ENCODE measurements around the gene ZACN. TPM values are rescaled to one million over a fixed set of nuclear protein-coding genes. Genes with fewer than 3 reads are reported as not detected.

The ZACN gene
- total and polyA plus RNA-seq, 2 experiments from 2014 or later, result 0.85 TPM; not detected in 1

DNA sequence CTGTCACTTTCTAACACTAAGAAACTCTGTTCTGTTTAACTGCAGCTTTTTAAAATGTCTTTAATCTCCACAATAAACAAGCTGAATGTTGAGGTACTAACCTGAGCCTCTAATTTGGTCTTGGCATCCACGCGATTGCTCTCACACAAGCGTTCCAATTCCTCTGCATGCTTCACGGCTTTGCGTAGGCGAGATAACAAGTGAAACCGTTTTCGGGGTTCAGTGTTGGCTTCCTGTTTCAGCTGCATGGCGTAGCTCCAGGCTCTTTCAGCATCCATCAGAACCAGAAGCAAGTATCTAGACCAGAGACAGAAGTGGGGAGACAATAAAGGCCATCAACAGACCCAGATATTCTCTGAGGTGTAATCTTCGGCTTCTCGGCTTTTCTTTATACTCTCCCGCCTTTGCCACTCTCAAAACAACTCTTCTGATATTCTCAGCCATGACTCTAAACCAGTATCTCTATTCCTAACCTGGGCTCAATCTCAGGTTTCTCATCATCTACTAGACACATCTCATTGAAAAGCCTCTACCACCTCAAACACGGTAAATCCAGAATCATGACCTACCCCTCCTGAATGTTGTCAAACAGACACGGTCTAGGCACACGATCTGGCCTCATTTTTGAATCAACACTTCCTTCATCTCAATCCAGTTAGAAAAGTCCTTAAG lies 15.0 kb upstream of the ZACN start:
- H3K36me3 ChIP-seq (ENCODE audit: low read depth), result peaks cover 71% of the 10 kb centered on the region
- no peaks in the 10 kb centered on the region for H3K27me3 ChIP-seq (replicated peaks; ENCODE audit: insufficient read depth)
- no peak for DNase-seq
- WGBS, 2 experiments (ENCODE audit: low coverage in 1 of 2, low lambda C conversion rate in 2 of 2, missing lambda C conversion rate in 2 of 2), result 90 to 93% methylated on average over 15 of the region's 15 CpGs
- no peak overlapping the region for H3K4me2 ChIP-seq (ENCODE audit: unreplicated experiment)
- in situ Hi-C loops (cut with MboI), result no loop called here
- no peak for TF ChIP-seq EZH2 (IDR thresholded peaks at IDR 0.05; ENCODE audit: insufficient read depth, poor library complexity, severe bottlenecking)
- no peak for TF ChIP-seq EZH2phosphoT487 (IDR thresholded peaks at IDR 0.05; ENCODE audit: insufficient read depth, low read depth)
- no peaks in the 10 kb centered on the region for H3K4me1 ChIP-seq (ENCODE audit: insufficient read depth)
- no peak overlapping the region for H2AFZ ChIP-seq
- no peak overlapping the region for H3K9ac ChIP-seq
- H3K4me3 ChIP-seq, result no peak overlapping the region
- no peaks in the 10 kb centered on the region for H4K20me1 ChIP-seq (ENCODE audit: insufficient read depth)
- 0 out of 2 replicates have a peak, but pooled peaks cover 7% of the 10 kb centered on the region for H3F3A ChIP-seq (ENCODE audit: insufficient read depth)
- H3K9me3 ChIP-seq (ENCODE audit: low read depth), result no peaks in the 10 kb centered on the region
- H3K27ac ChIP-seq, result no peak overlapping the region
- H3K9me2 ChIP-seq (ENCODE audit: insufficient read depth), result no peaks in the 10 kb centered on the region
- peaks cover 50% of the 10 kb centered on the region for H3K79me2 ChIP-seq (ENCODE audit: insufficient read depth)

DNA sequence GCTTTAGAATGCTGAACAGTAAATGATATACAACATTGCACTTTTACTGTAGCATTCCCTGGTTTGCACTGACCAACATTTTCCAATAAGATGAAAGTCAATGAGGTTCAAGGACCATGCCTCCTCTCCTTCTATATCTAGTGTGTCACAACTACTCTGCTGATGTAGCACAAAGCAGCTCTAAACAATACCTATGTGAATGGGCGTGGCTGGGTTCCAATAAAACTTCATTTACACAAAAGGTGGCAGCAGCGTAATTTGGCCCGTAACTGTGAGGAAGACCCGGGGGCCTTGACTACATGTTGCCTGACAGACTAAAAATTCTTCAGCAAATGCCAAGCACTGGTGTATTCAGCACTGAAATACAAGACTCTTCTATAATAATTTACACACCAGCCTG lies 13.2 kb upstream of the ZACN start:
- peaks cover 67% of the 10 kb centered on the region for H3K79me2 ChIP-seq (ENCODE audit: insufficient read depth)
- TF ChIP-seq EZH2 (IDR thresholded peaks at IDR 0.05; ENCODE audit: insufficient read depth, poor library complexity, severe bottlenecking), result no peak
- no peak for TF ChIP-seq EZH2phosphoT487 (IDR thresholded peaks at IDR 0.05; ENCODE audit: insufficient read depth, low read depth)
- no peak overlapping the region for H3K27ac ChIP-seq
- H3K4me1 ChIP-seq (ENCODE audit: insufficient read depth), result peaks cover 5% of the 10 kb centered on the region
- DNase-seq, result no peak
- 90 to 94% methylated on average over 4 of the region's 4 CpGs for WGBS, 2 experiments (ENCODE audit: low coverage in 1 of 2, low lambda C conversion rate in 2 of 2, missing lambda C conversion rate in 2 of 2)
- in situ Hi-C loops (cut with MboI), result no loop called here
- 0 out of 2 replicates have a peak, but pooled peaks cover 7% of the 10 kb centered on the region for H3F3A ChIP-seq (ENCODE audit: insufficient read depth)
- no peaks in the 10 kb centered on the region; the same call in 1 of the 2 replicates for H4K20me1 ChIP-seq (ENCODE audit: insufficient read depth)
- H3K9ac ChIP-seq, result no peak overlapping the region
- peaks cover 63% of the 10 kb centered on the region for H3K36me3 ChIP-seq (ENCODE audit: low read depth)
- H3K4me2 ChIP-seq (ENCODE audit: unreplicated experiment), result no peak overlapping the region
- H3K27me3 ChIP-seq (replicated peaks; ENCODE audit: insufficient read depth), result no peaks in the 10 kb centered on the region
- no peak overlapping the region for H2AFZ ChIP-seq
- H3K9me3 ChIP-seq (ENCODE audit: low read depth), result no peaks in the 10 kb centered on the region
- no peaks in the 10 kb centered on the region for H3K9me2 ChIP-seq (ENCODE audit: insufficient read depth)
- H3K4me3 ChIP-seq, result no peak overlapping the region

DNA sequence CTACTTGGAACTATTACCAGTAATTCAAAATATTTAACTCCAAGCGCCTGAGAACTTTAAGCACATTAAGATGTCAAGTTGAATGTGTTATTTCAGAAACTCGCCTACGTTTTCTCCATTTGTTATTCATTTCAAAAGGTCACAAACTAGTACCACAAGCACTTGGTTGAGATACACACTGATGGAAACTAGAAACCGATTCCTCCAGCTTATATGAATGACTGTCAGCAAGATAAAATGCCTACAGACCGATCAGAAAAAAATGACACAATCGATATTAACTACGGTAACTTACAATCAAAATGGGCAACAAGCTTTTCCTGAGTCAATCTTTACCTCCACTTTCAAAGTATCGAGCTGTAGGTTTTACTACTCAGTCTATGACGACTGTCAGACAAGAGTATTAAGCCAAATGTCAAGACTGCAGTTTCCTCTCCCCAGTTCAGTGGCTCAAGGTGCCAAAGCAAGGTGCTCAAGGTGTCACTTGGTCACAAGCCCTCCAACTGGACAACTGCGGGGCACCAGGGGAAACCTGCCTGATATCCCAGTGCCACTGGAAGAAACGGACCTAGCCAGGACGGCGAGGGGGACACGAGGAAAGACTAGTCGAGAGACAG lies 7.3 kb upstream of the ZACN start:
- Histone ChIP-seq H3K27me3 (replicated peaks; ENCODE audit: insufficient read depth) (peaks cover 32% of the 10 kb centered on the region), H3K79me2 (ENCODE audit: insufficient read depth) (peaks cover 62% of the 10 kb centered on the region), H3K4me2 (ENCODE audit: unreplicated experiment) (peak overlapping the region; percentile 98), H3K4me1 (ENCODE audit: insufficient read depth) (peaks cover 11% of the 10 kb centered on the region), H3K4me3 (peak overlapping the region; percentile 95), H4K20me1 (ENCODE audit: insufficient read depth) (no peaks in the 10 kb centered on the region; the same call in 1 of the 2 replicates), H3F3A (ENCODE audit: insufficient read depth) (no peaks in the 10 kb centered on the region), H3K9me3 (ENCODE audit: low read depth) (no peaks in the 10 kb centered on the region), H3K36me3 (ENCODE audit: low read depth) (peaks cover 17% of the 10 kb centered on the region; the same call in 1 of the 2 replicates), H3K9me2 (ENCODE audit: insufficient read depth) (no peaks in the 10 kb centered on the region), H2AFZ (peak overlapping the region; percentile 83), H3K9ac (peak overlapping the region; percentile 96), H3K27ac (peak overlapping the region; percentile 57)
- 1 to 2% methylated on average over 15 of the region's 15 CpGs for WGBS, 2 experiments (ENCODE audit: low coverage in 1 of 2, low lambda C conversion rate in 2 of 2, missing lambda C conversion rate in 2 of 2)
- no peak for DNase-seq
- TF ChIP-seq EZH2phosphoT487 (IDR thresholded peaks at IDR 0.05; ENCODE audit: insufficient read depth, low read depth) (no peak), EZH2 (IDR thresholded peaks at IDR 0.05; ENCODE audit: insufficient read depth, poor library complexity, severe bottlenecking) (no peak)
- in situ Hi-C loops (cut with MboI), result no loop called here

DNA sequence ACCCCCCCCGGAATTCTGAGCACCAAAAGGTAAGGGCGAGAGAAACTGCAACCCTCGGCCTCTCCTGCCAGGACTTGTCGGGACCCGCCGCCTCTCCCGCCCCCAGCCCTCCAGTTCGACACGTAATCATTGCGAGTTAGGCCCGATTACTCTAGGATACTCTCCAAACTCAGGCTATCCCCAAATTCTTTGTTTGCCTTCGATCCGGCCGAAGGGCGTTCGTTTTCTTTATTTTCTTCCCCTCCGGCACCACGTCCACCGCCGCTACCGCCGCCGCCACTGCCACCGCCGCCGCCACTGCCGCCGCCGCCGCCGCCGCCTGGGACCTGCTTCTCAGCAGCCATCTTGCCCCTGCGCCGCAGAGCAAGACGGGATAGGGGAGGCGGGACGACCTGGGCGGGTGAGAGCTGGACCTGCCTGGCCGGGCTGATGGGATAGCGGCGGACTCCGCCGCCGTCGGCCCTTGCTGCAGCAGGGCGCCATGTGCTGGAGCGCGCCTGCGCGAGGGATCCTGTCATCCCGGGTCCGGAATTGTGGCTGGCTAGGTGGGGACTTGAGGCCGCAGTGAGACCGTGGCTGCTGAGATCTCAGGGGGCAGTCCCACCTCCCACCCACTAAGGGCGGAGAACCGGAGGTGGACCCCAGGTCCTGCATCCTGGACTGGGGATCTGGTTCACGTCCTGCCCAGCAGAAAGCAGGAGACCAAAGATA lies 6.7 kb upstream of the ZACN start, which contains the start of gene SRP68:
Gene SRP68, minus strand, starts transcription at position 370 of the 711 bp plus-strand sequence. Its CDS starts 26 bp downstream, at position 344.
- peak within 1 kb of the TSS; percentile 57 for H3K27ac ChIP-seq
- peak within 1 kb of the TSS; percentile 83 for H2AFZ ChIP-seq
- no peaks in the 10 kb centered on the region for H3F3A ChIP-seq (ENCODE audit: insufficient read depth)
- H3K36me3 ChIP-seq (ENCODE audit: low read depth), result peaks cover 11% of the 10 kb centered on the region; the same call in 1 of the 2 replicates
- peak; percentile 96 for DNase-seq
- H3K4me1 ChIP-seq (ENCODE audit: insufficient read depth), result peaks cover 11% of the 10 kb centered on the region
- no peaks in the 10 kb centered on the region for H3K9me3 ChIP-seq (ENCODE audit: low read depth)
- H3K79me2 ChIP-seq (ENCODE audit: insufficient read depth), result peaks cover 56% of the 10 kb centered on the region
- no peaks in the 10 kb centered on the region; the same call in 1 of the 2 replicates for H4K20me1 ChIP-seq (ENCODE audit: insufficient read depth)
- peak within 1 kb of the TSS; percentile 95 for H3K4me3 ChIP-seq
- no peaks in the 10 kb centered on the region for H3K9me2 ChIP-seq (ENCODE audit: insufficient read depth)
- in situ Hi-C loops (cut with MboI), result no loop called here
- TF ChIP-seq EZH2phosphoT487 (IDR thresholded peaks at IDR 0.05; ENCODE audit: insufficient read depth, low read depth) (no peak), EZH2 (IDR thresholded peaks at IDR 0.05; ENCODE audit: insufficient read depth, poor library complexity, severe bottlenecking) (no peak)
- H3K4me2 ChIP-seq (ENCODE audit: unreplicated experiment), result peak within 1 kb of the TSS; percentile 98
- WGBS, 2 experiments (ENCODE audit: low coverage in 1 of 2, low lambda C conversion rate in 2 of 2, missing lambda C conversion rate in 2 of 2), result 1 to 3% methylated on average over 46 to 57 of the region's 57 CpGs
- peak within 1 kb of the TSS; percentile 96 for H3K9ac ChIP-seq
- peaks cover 38% of the 10 kb centered on the region for H3K27me3 ChIP-seq (replicated peaks; ENCODE audit: insufficient read depth)

All from GM23248 (cell line).